T-helper 1 cell treated with Interleukin-12 subunit alpha and Interleukin-12 subunit beta and Interleukin-4 antibody, amounts not matched to agents 30 μg/mL and 1 μg/mL, for 36 hours (primary cell): ENCODE data around the gene MARS1.
"Not testable (repeated sequence)": the region's sequence is repeated elsewhere in the genome, so short reads cannot be mapped to it uniquely, and the experiment has no call there.

Source experiments
- H3K27ac Mint-ChIP-seq: one replicate; pipeline ENCODE4 v1.8.0; 2021; ENCODE audit warnings: mild to moderate bottlenecking, mixed read lengths
- H3K27me3 Mint-ChIP-seq: one replicate; pipeline ENCODE4 v1.8.0; 2021; ENCODE audit warnings: low read depth, mixed read lengths
- H3K36me3 Mint-ChIP-seq: one replicate; pipeline ENCODE4 v1.8.0; 2021; ENCODE audit warnings: low read depth, mixed read lengths
- H3K4me1 Mint-ChIP-seq: one replicate; pipeline ENCODE4 v1.8.0; 2021; ENCODE audit warnings: low read depth, mixed read lengths
- H3K4me3 Mint-ChIP-seq: one replicate; pipeline ENCODE4 v1.8.0; 2021; ENCODE audit warnings: mild to moderate bottlenecking, moderate library complexity, mixed read lengths
- H3K9me3 Mint-ChIP-seq: one replicate; pipeline ENCODE4 v1.8.0; 2021; ENCODE audit warnings: mixed read lengths

Gene MARS1

GRCh38 chr12:57487597-57488401 is at the start of gene MARS1:
Gene MARS1, plus strand, starts transcription at chr12:57488068. Its CDS starts 23 bp downstream, at chr12:57488091.
- Mint-ChIP-seq H3K27me3 (no peaks in the 10 kb centered on the region), H3K4me1 (peaks cover 32% of the 10 kb centered on the region), H3K27ac (peak within 1 kb of the TSS; percentile 97), H3K4me3 (peak within 1 kb of the TSS; percentile 100), H3K36me3 (peaks cover 33% of the 10 kb centered on the region), H3K9me3 (no peaks in the 10 kb centered on the region)

GRCh38 chr12:57438400-57438799 is 49.5 kb upstream of the MARS1 start:
- peaks cover 3% of the 10 kb centered on the region for H3K36me3 Mint-ChIP-seq
- peaks cover 10% of the 10 kb centered on the region for H3K9me3 Mint-ChIP-seq
- peaks cover 4% of the 10 kb centered on the region for H3K4me1 Mint-ChIP-seq
- H3K27ac Mint-ChIP-seq, result no peak overlapping the region
- H3K4me3 Mint-ChIP-seq, result no peak overlapping the region
- H3K27me3 Mint-ChIP-seq, result peaks cover 17% of the 10 kb centered on the region

- Mint-ChIP-seq H3K36me3 (peaks cover 3% of the 10 kb centered on the region), H3K27me3 (peaks cover 17% of the 10 kb centered on the region), H3K4me3 (no peak overlapping the region), H3K27ac (no peak overlapping the region), H3K4me1 (peaks cover 4% of the 10 kb centered on the region), H3K9me3 (peaks cover 10% of the 10 kb centered on the region)
Observed at GRCh38 chr12:57439762-57440266, 48.1 kb upstream of the MARS1 start.

GRCh38 chr12:57441393-57441792 is 46.5 kb upstream of the MARS1 start:
- H3K4me3 Mint-ChIP-seq, H3K4me1 Mint-ChIP-seq, H3K36me3 Mint-ChIP-seq, H3K27ac Mint-ChIP-seq: not testable (repeated sequence)
- peaks cover 17% of the 10 kb centered on the region for H3K27me3 Mint-ChIP-seq
- peaks cover 10% of the 10 kb centered on the region for H3K9me3 Mint-ChIP-seq

GRCh38 chr12:57441846-57442427 is 45.9 kb upstream of the MARS1 start:
- Mint-ChIP-seq H3K36me3 (peaks cover 3% of the 10 kb centered on the region), H3K4me3 (no peak overlapping the region), H3K27me3 (peaks cover 17% of the 10 kb centered on the region), H3K4me1 (no peaks in the 10 kb centered on the region), H3K27ac (no peak overlapping the region), H3K9me3 (peaks cover 10% of the 10 kb centered on the region)

GRCh38 chr12:57444337-57444736 is 43.5 kb upstream of the MARS1 start:
- H3K4me1 Mint-ChIP-seq, H3K27ac Mint-ChIP-seq, H3K4me3 Mint-ChIP-seq, H3K36me3 Mint-ChIP-seq: not testable (repeated sequence)
- H3K27me3 Mint-ChIP-seq, result peaks cover 11% of the 10 kb centered on the region
- peaks cover 10% of the 10 kb centered on the region for H3K9me3 Mint-ChIP-seq

- H3K27me3 Mint-ChIP-seq, result peaks cover 11% of the 10 kb centered on the region
- H3K27ac Mint-ChIP-seq, result no peak overlapping the region
- H3K9me3 Mint-ChIP-seq, result peaks cover 10% of the 10 kb centered on the region
- no peak overlapping the region for H3K4me3 Mint-ChIP-seq
- H3K4me1 Mint-ChIP-seq, result no peaks in the 10 kb centered on the region
- H3K36me3 Mint-ChIP-seq, result peaks cover 3% of the 10 kb centered on the region
Observed at GRCh38 chr12:57444744-57445143, 43.1 kb upstream of the MARS1 start.

- H3K9me3 Mint-ChIP-seq, result peaks cover 6% of the 10 kb centered on the region
- H3K27me3 Mint-ChIP-seq, result peaks cover 6% of the 10 kb centered on the region
- no peaks in the 10 kb centered on the region for H3K4me1 Mint-ChIP-seq
- H3K36me3 Mint-ChIP-seq, result no peaks in the 10 kb centered on the region
- no peak overlapping the region for H3K4me3 Mint-ChIP-seq
- no peak overlapping the region for H3K27ac Mint-ChIP-seq
Observed at GRCh38 chr12:57446292-57446960, 41.4 kb upstream of the MARS1 start.

GRCh38 chr12:57448669-57449068 is 39.2 kb upstream of the MARS1 start:
- Mint-ChIP-seq H3K4me3 (no peak overlapping the region), H3K36me3 (no peaks in the 10 kb centered on the region), H3K9me3 (no peaks in the 10 kb centered on the region), H3K4me1 (no peaks in the 10 kb centered on the region), H3K27ac (no peak overlapping the region), H3K27me3 (no peaks in the 10 kb centered on the region)

GRCh38 chr12:57449375-57449774 is 38.5 kb upstream of the MARS1 start:
- Mint-ChIP-seq H3K4me1 (no peaks in the 10 kb centered on the region), H3K27ac (no peak overlapping the region), H3K36me3 (no peaks in the 10 kb centered on the region), H3K27me3 (no peaks in the 10 kb centered on the region), H3K4me3 (no peak overlapping the region), H3K9me3 (no peaks in the 10 kb centered on the region)

- Mint-ChIP-seq H3K27me3 (no peaks in the 10 kb centered on the region), H3K36me3 (no peaks in the 10 kb centered on the region), H3K9me3 (no peaks in the 10 kb centered on the region), H3K4me3 (no peak overlapping the region), H3K4me1 (no peaks in the 10 kb centered on the region), H3K27ac (no peak overlapping the region)
Observed at GRCh38 chr12:57450057-57450456, 37.8 kb upstream of the MARS1 start.

- no peak overlapping the region for H3K4me3 Mint-ChIP-seq
- H3K36me3 Mint-ChIP-seq, result no peaks in the 10 kb centered on the region
- H3K9me3 Mint-ChIP-seq, result no peaks in the 10 kb centered on the region
- peaks cover 6% of the 10 kb centered on the region for H3K4me1 Mint-ChIP-seq
- no peak overlapping the region for H3K27ac Mint-ChIP-seq
- no peaks in the 10 kb centered on the region for H3K27me3 Mint-ChIP-seq
Observed at GRCh38 chr12:57451233-57451778, 36.6 kb upstream of the MARS1 start.

GRCh38 chr12:57452181-57452936 is 35.5 kb upstream of the MARS1 start:
- H3K4me1 Mint-ChIP-seq, result peaks cover 6% of the 10 kb centered on the region
- no peaks in the 10 kb centered on the region for H3K36me3 Mint-ChIP-seq
- H3K27me3 Mint-ChIP-seq, result no peaks in the 10 kb centered on the region
- H3K9me3 Mint-ChIP-seq, result no peaks in the 10 kb centered on the region
- H3K27ac Mint-ChIP-seq, result no peak overlapping the region
- H3K4me3 Mint-ChIP-seq, result no peak overlapping the region

GRCh38 chr12:57452937-57453509 is 34.8 kb upstream of the MARS1 start:
- Mint-ChIP-seq H3K4me3 (no peak overlapping the region), H3K4me1 (peaks cover 6% of the 10 kb centered on the region), H3K9me3 (no peaks in the 10 kb centered on the region), H3K36me3 (no peaks in the 10 kb centered on the region), H3K27me3 (no peaks in the 10 kb centered on the region), H3K27ac (no peak overlapping the region)
